Measurements from ENCODE around the gene DOHH. TPM values are rescaled to one million over a fixed set of nuclear protein-coding genes. Genes with fewer than 3 reads are reported as not detected.
A peak's percentile ranks its signal among the peaks of the same experiment; 100 is the strongest.

DOHH gene
- total and polyA plus RNA-seq, 9 of the 15 experiments (the other 6 are each of a cell fraction or from before 2014, with no cell fraction given), result 0.14 to 47.2 (median 5.1) TPM

- peak; percentile 89 for TF ChIP-seq ATF3 (IDR thresholded peaks at IDR 0.05)
- no peak for TF ChIP-seq ATF3 (CRISPR knock-in tag; conservative IDR thresholded peaks at IDR 0.05)
- no peak for TF ChIP-seq CAMTA2 (CRISPR knock-in tag; conservative IDR thresholded peaks at IDR 0.05)
- no peak for TF ChIP-seq CSDE1 (IDR thresholded peaks at IDR 0.05)
- TF ChIP-seq MIER1 (IDR thresholded peaks at IDR 0.05; ENCODE audit: low read depth), result no peak
- no peak for TF ChIP-seq ZFP36 (IDR thresholded peaks at IDR 0.05; ENCODE audit: low read depth, low read length, partially characterized antibody)
- TF ChIP-seq KDM2B (CRISPR knock-in tag; IDR thresholded peaks at IDR 0.05), result no peak
- TF ChIP-seq CHD4 (IDR thresholded peaks at IDR 0.05; ENCODE audit: insufficient read depth, insufficient replicate concordance, low read depth, low read length, poor library complexity, severe bottlenecking), result no peak
- TF ChIP-seq MEF2A (IDR thresholded peaks at IDR 0.05; ENCODE audit: control insufficient read depth, low read depth, low read length), result no peak
- no peak for TF ChIP-seq HDAC3 (IDR thresholded peaks at IDR 0.05; ENCODE audit: borderline replicate concordance, partially characterized antibody)
- TF ChIP-seq ZNF197 (CRISPR knock-in tag; IDR thresholded peaks at IDR 0.05; ENCODE audit: low read depth), result no peak
- TF ChIP-seq MYNN (IDR thresholded peaks at IDR 0.05), result no peak
- no peak for TF ChIP-seq MYNN (CRISPR knock-in tag; IDR thresholded peaks at IDR 0.05)
- no peak for TF ChIP-seq POLR2AphosphoS2 (IDR thresholded peaks at IDR 0.05; ENCODE audit: low read length)
- no peak for TF ChIP-seq CEBPG (CRISPR knock-in tag; IDR thresholded peaks at IDR 0.05)
- TF ChIP-seq CEBPG (tag; conservative IDR thresholded peaks at IDR 0.05 in 1 of 2, IDR thresholded peaks at IDR 0.05 in 1 of 2), result no peak
- no peak for TF ChIP-seq HDAC8 (tag; IDR thresholded peaks at IDR 0.05)
- no peak for TF ChIP-seq ZNF324 (CRISPR knock-in tag; IDR thresholded peaks at IDR 0.05)
- TF ChIP-seq RNF2 (IDR thresholded peaks at IDR 0.05), result no peak
- TF ChIP-seq EHMT2 (IDR thresholded peaks at IDR 0.05), result no peak
- peak; percentile 73 for TF ChIP-seq ATF7 (IDR thresholded peaks at IDR 0.05)
- TF ChIP-seq ZBTB7A (IDR thresholded peaks at IDR 0.05; ENCODE audit: borderline replicate concordance, control insufficient read depth, low read depth, low read length), result 0 out of 2 replicates have a peak, but pooled peaks have one; percentile 36
- TF ChIP-seq SMAD3 (CRISPR knock-in tag; conservative IDR thresholded peaks at IDR 0.05), result no peak
- TF ChIP-seq CEBPB (tag; IDR thresholded peaks at IDR 0.05), result no peak
- no peak for TF ChIP-seq POLR2A (conservative IDR thresholded peaks at IDR 0.05)
- no peak for TF ChIP-seq MAX (CRISPR knock-in tag; IDR thresholded peaks at IDR 0.05)
- TF ChIP-seq ZBTB2 (IDR thresholded peaks at IDR 0.05), result 0 out of 2 replicates have a peak, but pooled peaks have one; percentile 42
- no peak for TF ChIP-seq U2AF2 (optimal IDR thresholded peaks at IDR 0.05; ENCODE audit: low read depth, low read length)
- TF ChIP-seq POLR2AphosphoS5 (IDR thresholded peaks at IDR 0.05; ENCODE audit: control insufficient read depth, insufficient read depth, low read depth, low read length), result no peak
- no peak for TF ChIP-seq ZNF165 (CRISPR knock-in tag; IDR thresholded peaks at IDR 0.05; ENCODE audit: borderline replicate concordance)
- no peak for TF ChIP-seq MCM7 (IDR thresholded peaks at IDR 0.05)
Measured at GRCh38 chr19:3507371-3508120, 7.1 kb upstream of the DOHH start (continued).
